Measurements from ENCODE around the gene TBX5. TPM values are rescaled to one million over a fixed set of nuclear protein-coding genes. Genes with fewer than 3 reads are reported as not detected.
A peak's percentile ranks its signal among the peaks of the same experiment; 100 is the strongest.

TBX5 gene
- total and polyA plus RNA-seq, 4 donors, result 0.17 TPM; not detected in 3

GRCh38 chr12:114335607-114336006, 70.3 kb downstream of the TBX5 start:
- no peak for DNase-seq (ENCODE audit: low read depth in 4 of 6, low spot score in 6 of 6)
- Histone ChIP-seq H3K27me3 (ENCODE audit: control insufficient read depth, insufficient read depth, low read length) (peaks cover 3% of the 10 kb centered on the region), H3K4me1 (ENCODE audit: control insufficient read depth, insufficient read depth, low read length) (no peaks in the 10 kb centered on the region), H3K36me3 (ENCODE audit: control insufficient read depth, insufficient read depth, low read length) (no peaks in the 10 kb centered on the region), H3K27ac (ENCODE audit: low read depth, low read length) (no peak overlapping the region), H3K9me3 (ENCODE audit: control insufficient read depth, insufficient read depth, low read length) (no peaks in the 10 kb centered on the region), H3K4me3 (ENCODE audit: low read depth, low read length) (no peak overlapping the region)
- WGBS (ENCODE audit: insufficient coverage), result no CpG with 5 or more reads among the region's 5 CpGs

GRCh38 chr12:114334395-114334794, 71.5 kb downstream of the TBX5 start:
- no peaks in the 10 kb centered on the region for H3K9me3 ChIP-seq (ENCODE audit: control insufficient read depth, insufficient read depth, low read length)

GRCh38 chr12:114328292-114328691, 77.7 kb downstream of the TBX5 start:
- H3K4me3 ChIP-seq (ENCODE audit: low read depth, low read length), result no peak overlapping the region
- WGBS (ENCODE audit: insufficient coverage), result no CpG with 5 or more reads among the region's 2 CpGs
- no peaks in the 10 kb centered on the region for H3K9me3 ChIP-seq (ENCODE audit: control insufficient read depth, insufficient read depth, low read length)
- H3K4me1 ChIP-seq (ENCODE audit: control insufficient read depth, insufficient read depth, low read length), result no peaks in the 10 kb centered on the region
- no peak for DNase-seq (ENCODE audit: low read depth in 4 of 6, low spot score in 6 of 6)
- H3K36me3 ChIP-seq (ENCODE audit: control insufficient read depth, insufficient read depth, low read length), result no peaks in the 10 kb centered on the region
- no peaks in the 10 kb centered on the region for H3K27me3 ChIP-seq (ENCODE audit: control insufficient read depth, insufficient read depth, low read length)
- no peak overlapping the region for H3K27ac ChIP-seq (ENCODE audit: low read depth, low read length)

More at GRCh38 chr12:114334395-114334794, 71.5 kb downstream of the TBX5 start:
- H3K27ac ChIP-seq (ENCODE audit: low read depth, low read length), result no peak overlapping the region
- no peaks in the 10 kb centered on the region for H3K4me1 ChIP-seq (ENCODE audit: control insufficient read depth, insufficient read depth, low read length)
- H3K36me3 ChIP-seq (ENCODE audit: control insufficient read depth, insufficient read depth, low read length), result no peaks in the 10 kb centered on the region
- no CpG with 5 or more reads among the region's 5 CpGs for WGBS (ENCODE audit: insufficient coverage)
- H3K4me3 ChIP-seq (ENCODE audit: low read depth, low read length), result no peak overlapping the region
- H3K27me3 ChIP-seq (ENCODE audit: control insufficient read depth, insufficient read depth, low read length), result peaks cover 3% of the 10 kb centered on the region
- no peak for DNase-seq (ENCODE audit: low read depth in 4 of 6, low spot score in 6 of 6)

GRCh38 chr12:114327765-114328164, 78.2 kb downstream of the TBX5 start:
- Histone ChIP-seq H3K4me1 (ENCODE audit: control insufficient read depth, insufficient read depth, low read length) (no peaks in the 10 kb centered on the region), H3K9me3 (ENCODE audit: control insufficient read depth, insufficient read depth, low read length) (no peaks in the 10 kb centered on the region), H3K27ac (ENCODE audit: low read depth, low read length) (no peak overlapping the region), H3K27me3 (ENCODE audit: control insufficient read depth, insufficient read depth, low read length) (no peaks in the 10 kb centered on the region), H3K36me3 (ENCODE audit: control insufficient read depth, insufficient read depth, low read length) (no peaks in the 10 kb centered on the region), H3K4me3 (ENCODE audit: low read depth, low read length) (no peak overlapping the region)
- DNase-seq (ENCODE audit: low read depth in 4 of 6, low spot score in 6 of 6), result no peak

- Histone ChIP-seq H3K36me3 (ENCODE audit: control insufficient read depth, insufficient read depth, low read length) (no peaks in the 10 kb centered on the region), H3K27ac (ENCODE audit: low read depth, low read length) (no peak overlapping the region), H3K4me1 (ENCODE audit: control insufficient read depth, insufficient read depth, low read length) (no peaks in the 10 kb centered on the region), H3K27me3 (ENCODE audit: control insufficient read depth, insufficient read depth, low read length) (no peaks in the 10 kb centered on the region), H3K4me3 (ENCODE audit: low read depth, low read length) (no peak overlapping the region), H3K9me3 (ENCODE audit: control insufficient read depth, insufficient read depth, low read length) (peaks cover 2% of the 10 kb centered on the region)
- no peak for DNase-seq (ENCODE audit: low read depth in 4 of 6, low spot score in 6 of 6)
- 67% methylated on average over 1 of the region's 1 CpG for WGBS (ENCODE audit: insufficient coverage)
Observed at GRCh38 chr12:114321524-114321923, 84.4 kb downstream of the TBX5 start.

GRCh38 chr12:114320968-114321367, 85.0 kb downstream of the TBX5 start:
- H3K4me1 ChIP-seq (ENCODE audit: control insufficient read depth, insufficient read depth, low read length), result no peaks in the 10 kb centered on the region
- 83% methylated on average over 6 of the region's 8 CpGs for WGBS (ENCODE audit: insufficient coverage)
- no peaks in the 10 kb centered on the region for H3K36me3 ChIP-seq (ENCODE audit: control insufficient read depth, insufficient read depth, low read length)
- H3K27ac ChIP-seq (ENCODE audit: low read depth, low read length), result no peak overlapping the region
- peaks cover 2% of the 10 kb centered on the region for H3K9me3 ChIP-seq (ENCODE audit: control insufficient read depth, insufficient read depth, low read length)
- peak in 1 of 6 donors; percentile 9 for DNase-seq (ENCODE audit: low read depth in 4 of 6, low spot score in 6 of 6)
- H3K27me3 ChIP-seq (ENCODE audit: control insufficient read depth, insufficient read depth, low read length), result no peaks in the 10 kb centered on the region
- no peak overlapping the region for H3K4me3 ChIP-seq (ENCODE audit: low read depth, low read length)

- no peaks in the 10 kb centered on the region for H3K27me3 ChIP-seq (ENCODE audit: control insufficient read depth, insufficient read depth, low read length)
- H3K36me3 ChIP-seq (ENCODE audit: control insufficient read depth, insufficient read depth, low read length), result no peaks in the 10 kb centered on the region
- peak in 1 of 6 donors; percentile 11 for DNase-seq (ENCODE audit: low read depth in 4 of 6, low spot score in 6 of 6)
- 33% methylated on average over 4 of the region's 9 CpGs for WGBS (ENCODE audit: insufficient coverage)
- H3K27ac ChIP-seq (ENCODE audit: low read depth, low read length), result no peak overlapping the region
- H3K4me3 ChIP-seq (ENCODE audit: low read depth, low read length), result no peak overlapping the region
- H3K4me1 ChIP-seq (ENCODE audit: control insufficient read depth, insufficient read depth, low read length), result no peaks in the 10 kb centered on the region
- peaks cover 2% of the 10 kb centered on the region for H3K9me3 ChIP-seq (ENCODE audit: control insufficient read depth, insufficient read depth, low read length)
Observed at GRCh38 chr12:114320101-114320500, 85.8 kb downstream of the TBX5 start.

GRCh38 chr12:114319422-114319821, 86.5 kb downstream of the TBX5 start:
- DNase-seq (ENCODE audit: low read depth in 4 of 6, low spot score in 6 of 6), result no peak
- no peaks in the 10 kb centered on the region for H3K4me1 ChIP-seq (ENCODE audit: control insufficient read depth, insufficient read depth, low read length)
- H3K9me3 ChIP-seq (ENCODE audit: control insufficient read depth, insufficient read depth, low read length), result peaks cover 2% of the 10 kb centered on the region
- H3K4me3 ChIP-seq (ENCODE audit: low read depth, low read length), result no peak overlapping the region
- WGBS (ENCODE audit: insufficient coverage), result 80% methylated on average over 2 of the region's 11 CpGs
- H3K36me3 ChIP-seq (ENCODE audit: control insufficient read depth, insufficient read depth, low read length), result no peaks in the 10 kb centered on the region
- H3K27me3 ChIP-seq (ENCODE audit: control insufficient read depth, insufficient read depth, low read length), result no peaks in the 10 kb centered on the region
- H3K27ac ChIP-seq (ENCODE audit: low read depth, low read length), result no peak overlapping the region

- H3K27me3 ChIP-seq (ENCODE audit: control insufficient read depth, insufficient read depth, low read length), result no peaks in the 10 kb centered on the region
- H3K27ac ChIP-seq (ENCODE audit: low read depth, low read length), result no peak overlapping the region
- no CpG with 5 or more reads among the region's 2 CpGs for WGBS (ENCODE audit: insufficient coverage)
- peaks cover 2% of the 10 kb centered on the region for H3K9me3 ChIP-seq (ENCODE audit: control insufficient read depth, insufficient read depth, low read length)
- H3K4me1 ChIP-seq (ENCODE audit: control insufficient read depth, insufficient read depth, low read length), result no peaks in the 10 kb centered on the region
- H3K36me3 ChIP-seq (ENCODE audit: control insufficient read depth, insufficient read depth, low read length), result no peaks in the 10 kb centered on the region
- H3K4me3 ChIP-seq (ENCODE audit: low read depth, low read length), result no peak overlapping the region
- no peak for DNase-seq (ENCODE audit: low read depth in 4 of 6, low spot score in 6 of 6)
Observed at GRCh38 chr12:114318984-114319383, 87.0 kb downstream of the TBX5 start.

GRCh38 chr12:114316076-114316475, 89.9 kb downstream of the TBX5 start:
- WGBS (ENCODE audit: insufficient coverage), result 58% methylated on average over 5 of the region's 5 CpGs
- Histone ChIP-seq H3K9me3 (ENCODE audit: control insufficient read depth, insufficient read depth, low read length) (peaks cover 2% of the 10 kb centered on the region), H3K4me1 (ENCODE audit: control insufficient read depth, insufficient read depth, low read length) (peaks cover 3% of the 10 kb centered on the region), H3K36me3 (ENCODE audit: control insufficient read depth, insufficient read depth, low read length) (no peaks in the 10 kb centered on the region), H3K4me3 (ENCODE audit: low read depth, low read length) (no peak overlapping the region), H3K27ac (ENCODE audit: low read depth, low read length) (no peak overlapping the region), H3K27me3 (ENCODE audit: control insufficient read depth, insufficient read depth, low read length) (no peaks in the 10 kb centered on the region)
- DNase-seq (ENCODE audit: low read depth in 4 of 6, low spot score in 6 of 6), result no peak
